Activated CD4-positive, alpha-beta T cell treated with anti-CD3 and anti-CD28 coated beads, Interleukin-2, amount 50 U/mL, for 16 hours (primary cell): ENCODE results near the gene NRCAM.
"Not testable (repeated sequence)": the region's sequence is repeated elsewhere in the genome, so short reads cannot be mapped to it uniquely, and the experiment has no call there.

ENCODE experiments used
- DNase-seq: peaks from one replicate; pipeline ENCODE4 v3.0.0-alpha.2; 2020

NRCAM gene

DNA sequence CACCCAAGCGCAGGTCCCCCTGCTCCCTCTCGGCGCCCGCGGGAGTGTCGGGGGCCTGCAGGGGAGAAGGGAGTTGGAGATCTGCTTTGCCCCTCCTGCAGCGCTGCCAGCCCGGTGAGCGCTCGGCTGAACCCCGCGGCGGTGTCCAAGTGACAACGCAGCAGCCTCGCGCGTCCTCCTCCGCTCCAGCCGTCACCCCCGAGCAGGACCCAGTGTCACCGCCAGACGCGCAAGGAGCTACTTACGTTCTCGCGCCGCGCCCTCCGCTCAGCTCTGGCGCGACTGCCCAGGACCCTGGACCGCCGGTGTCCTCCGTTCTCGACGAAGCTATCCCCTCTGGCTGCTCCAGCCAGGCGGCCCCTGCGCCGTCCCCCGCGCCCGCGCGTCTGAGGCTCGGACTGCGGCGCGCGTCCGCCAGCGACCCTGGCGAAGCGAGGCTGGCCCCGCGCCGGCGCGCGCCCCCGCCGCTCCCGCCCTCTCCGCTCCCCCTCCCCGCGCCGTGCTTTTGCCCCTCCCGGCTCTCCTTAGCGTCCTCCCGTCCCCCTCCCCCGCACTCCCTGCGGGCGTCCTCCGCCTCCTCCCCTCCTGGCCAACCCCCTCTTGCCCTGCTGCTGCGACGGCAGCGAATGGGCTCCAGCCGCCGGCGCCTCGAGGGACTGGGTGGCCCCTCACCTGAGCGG, at the start of gene NRCAM:
NRCAM (minus strand) TSS at position 439 of the 680 bp plus-strand sequence. CDS start 216,372 bp downstream, outside the sequence.
- DNase-seq, result no peak

DNA sequence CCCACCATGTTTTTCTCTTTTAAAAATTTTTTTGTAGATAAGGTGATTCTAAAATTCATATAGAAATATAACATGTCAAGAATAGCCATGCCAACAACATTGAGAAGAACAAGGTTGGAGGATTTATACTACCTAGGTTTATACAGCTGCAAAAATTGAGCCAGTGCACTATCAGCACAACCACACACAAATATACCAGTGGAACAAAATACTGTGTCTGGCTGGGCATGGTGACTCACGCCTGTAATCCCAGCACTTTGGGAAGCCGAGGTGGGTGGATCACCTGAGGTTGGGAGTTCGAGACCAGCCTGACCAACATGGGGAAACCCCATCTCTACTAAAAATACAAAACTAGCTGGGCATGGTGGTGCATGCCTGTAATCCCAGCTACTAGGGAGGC, 48.3 kb upstream of the NRCAM start:
- not testable (repeated sequence) for DNase-seq

DNA sequence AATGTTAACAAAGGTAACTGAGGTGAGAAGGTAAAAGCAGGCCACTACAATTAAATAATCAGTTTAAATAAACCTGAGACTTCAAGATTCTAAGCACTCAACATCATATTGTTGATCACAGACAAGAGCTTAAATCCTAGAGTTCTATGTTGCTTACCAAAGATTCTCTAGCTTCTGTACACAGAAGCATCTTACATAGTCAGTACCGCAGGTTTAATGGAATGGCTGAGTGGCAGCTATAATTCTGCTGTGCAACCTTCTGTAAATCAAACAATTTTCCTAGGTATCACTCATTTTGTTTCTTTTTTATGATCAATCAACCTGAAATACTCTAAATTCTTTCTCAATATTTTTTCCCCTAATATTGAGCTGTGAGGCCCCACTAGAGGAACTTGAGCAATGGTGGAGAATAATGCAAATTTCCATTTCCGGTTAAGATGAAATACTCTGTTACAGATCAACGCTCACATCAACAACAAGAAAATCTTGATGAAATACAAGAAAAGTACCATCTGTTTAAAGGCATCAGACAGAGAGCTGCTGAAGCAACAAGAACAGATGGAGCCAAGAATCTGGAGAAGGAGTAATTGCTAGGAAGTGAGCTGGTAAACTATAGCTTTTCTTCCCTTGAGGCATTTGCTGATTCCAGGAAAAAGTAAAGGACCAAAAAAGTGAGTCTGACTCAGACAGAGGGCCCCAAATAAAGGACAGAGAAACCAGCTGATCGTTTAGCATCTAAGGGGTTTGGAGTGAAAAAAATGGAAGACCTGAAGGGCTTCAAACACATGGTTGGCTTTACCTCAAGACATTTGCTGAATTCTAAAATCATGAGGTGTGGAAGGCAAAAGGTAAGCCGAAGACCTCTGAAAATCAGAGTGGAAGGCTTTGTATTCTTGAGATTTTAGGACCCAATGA, 47.1 kb upstream of the NRCAM start:
- DNase-seq, result no peak

DNA sequence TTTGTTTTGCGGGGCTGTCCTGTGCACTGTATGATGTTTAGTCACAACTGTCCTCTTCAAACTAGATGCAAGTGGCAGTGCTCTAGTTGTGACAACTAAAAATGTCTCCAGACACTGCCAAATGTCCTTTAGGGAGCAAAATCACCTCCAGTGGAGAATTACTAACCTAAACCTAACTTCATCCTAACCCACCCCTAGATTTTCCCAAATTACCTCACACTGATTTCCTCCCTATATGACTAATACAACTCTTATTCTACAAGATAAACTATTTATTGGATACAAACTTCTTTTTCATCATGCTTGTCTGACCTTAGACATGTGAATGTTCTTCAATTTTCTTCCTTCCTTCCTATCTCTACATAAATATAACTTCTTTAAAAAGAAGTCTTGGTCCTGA, 43.3 kb upstream of the NRCAM start:
- DNase-seq, result no peak

DNA sequence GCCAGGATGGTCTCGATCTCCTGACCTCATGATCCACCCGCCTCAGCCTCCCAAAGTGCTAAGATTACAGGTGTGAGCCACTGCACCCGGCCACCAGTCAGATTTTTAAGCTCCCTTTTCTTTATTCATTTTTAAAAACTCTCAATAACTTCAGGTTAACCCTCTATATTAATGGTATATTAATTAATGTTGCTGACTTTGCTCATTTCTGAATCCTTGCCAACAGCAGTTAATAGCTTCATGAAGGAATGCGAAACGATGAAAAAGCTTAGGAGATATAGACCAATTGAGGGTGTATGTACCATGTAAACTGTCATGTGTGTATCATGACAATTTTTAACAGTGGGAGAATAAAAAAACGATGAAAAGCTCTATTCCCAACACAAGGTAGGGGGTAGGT, 42.2 kb upstream of the NRCAM start:
- no peak for DNase-seq

DNA sequence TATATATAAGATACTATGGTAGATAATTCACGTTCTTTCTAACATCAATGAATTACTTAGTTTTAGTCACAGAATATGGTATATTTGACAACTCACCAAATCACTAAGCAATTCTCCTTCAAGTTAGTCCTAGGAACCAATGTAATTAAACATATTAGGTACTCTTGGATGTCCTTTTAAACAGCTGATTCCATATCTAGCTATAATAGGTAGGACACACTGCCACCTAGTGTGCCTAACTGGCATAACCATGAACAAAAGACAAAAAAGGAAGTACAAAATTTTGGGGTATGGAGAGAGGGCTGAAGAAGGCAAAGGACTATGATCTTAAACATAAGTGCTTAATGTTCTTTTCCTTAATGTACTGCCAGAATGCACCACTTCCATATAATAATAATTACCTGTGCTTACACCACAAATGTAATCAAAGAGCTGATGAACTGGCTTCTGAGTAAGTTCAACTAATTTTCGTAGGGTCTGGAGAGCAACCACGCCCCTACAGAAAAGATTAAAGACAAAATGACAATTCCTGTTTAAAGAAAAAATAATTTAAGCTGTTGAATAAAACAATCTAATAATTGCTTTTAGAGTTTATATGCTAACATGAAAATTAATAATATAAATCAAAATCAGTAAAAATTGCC, 41.0 kb upstream of the NRCAM start:
- DNase-seq, result peak; percentile 51

DNA sequence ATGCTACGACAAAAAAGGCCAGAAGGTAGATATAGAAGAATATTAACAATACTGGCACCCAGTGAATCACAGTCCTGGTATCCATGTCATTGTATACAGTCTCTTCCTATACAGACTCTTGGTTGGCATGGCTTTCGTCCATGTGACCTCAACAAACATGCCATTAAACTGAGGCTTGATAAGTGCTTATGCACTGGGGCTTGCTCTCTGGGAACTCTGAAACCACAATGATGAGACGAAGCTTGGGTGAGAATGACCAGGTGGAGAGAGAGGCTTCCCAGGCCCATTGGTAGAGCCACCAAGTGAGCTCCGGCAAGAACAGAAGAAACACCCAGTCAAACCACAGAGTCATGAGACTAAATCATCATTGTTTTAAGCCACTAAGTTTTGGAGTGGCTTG, 36.5 kb upstream of the NRCAM start:
- DNase-seq, result no peak

DNA sequence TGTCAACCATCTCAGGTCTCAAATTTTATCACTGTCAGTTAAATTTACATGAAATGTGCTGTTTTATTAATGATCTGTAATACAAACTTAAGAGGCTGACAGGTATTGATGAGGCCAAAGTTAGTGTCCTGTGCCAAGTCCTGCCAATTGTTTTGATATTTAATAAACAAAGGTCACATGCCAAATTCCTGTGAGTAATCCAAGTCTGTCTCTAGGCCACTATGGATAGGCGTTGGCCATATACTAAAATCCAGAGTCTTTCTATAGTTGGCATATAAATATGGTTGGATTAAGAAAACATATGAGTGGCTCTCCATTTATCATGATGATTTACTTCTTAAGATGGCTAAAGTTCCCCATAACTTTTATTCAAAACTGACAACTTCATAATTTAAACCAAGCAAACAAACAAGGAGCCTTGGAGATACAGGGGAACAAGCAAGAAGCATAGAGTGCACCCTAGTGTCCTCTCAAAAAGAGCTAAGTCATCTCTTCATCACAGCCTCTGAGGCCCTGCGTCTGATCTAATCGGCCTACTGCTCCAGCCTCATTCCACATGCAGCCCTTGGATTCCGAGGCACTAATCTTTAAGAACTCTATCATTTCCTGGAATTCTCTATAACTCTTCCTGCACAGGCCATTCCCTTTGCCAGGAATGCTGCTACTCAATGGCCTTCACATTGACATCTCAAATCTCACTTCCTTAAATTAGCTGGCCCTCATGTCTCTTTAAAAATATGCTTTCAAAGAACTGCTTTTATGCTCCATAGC, 32.7 kb upstream of the NRCAM start:
- DNase-seq, result no peak

DNA sequence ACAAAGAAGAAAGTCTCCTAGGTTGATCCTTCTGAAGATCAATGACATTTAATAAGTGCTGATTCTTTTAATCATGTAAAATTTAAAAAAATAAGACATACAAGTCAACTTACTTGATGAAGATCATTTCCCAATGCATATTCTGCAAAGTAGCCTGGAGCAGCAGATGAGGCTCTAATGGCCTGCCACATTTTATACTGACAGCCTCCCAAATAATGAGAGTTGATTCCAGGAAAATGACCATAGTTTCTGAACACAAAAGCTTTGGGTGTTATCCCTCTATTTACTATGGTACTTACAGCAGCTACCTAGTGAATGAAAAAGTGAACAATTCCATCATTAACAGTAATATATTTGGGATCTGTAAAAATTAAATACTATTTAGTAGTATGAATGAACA, 31.4 kb upstream of the NRCAM start:
- DNase-seq, result no peak

DNA sequence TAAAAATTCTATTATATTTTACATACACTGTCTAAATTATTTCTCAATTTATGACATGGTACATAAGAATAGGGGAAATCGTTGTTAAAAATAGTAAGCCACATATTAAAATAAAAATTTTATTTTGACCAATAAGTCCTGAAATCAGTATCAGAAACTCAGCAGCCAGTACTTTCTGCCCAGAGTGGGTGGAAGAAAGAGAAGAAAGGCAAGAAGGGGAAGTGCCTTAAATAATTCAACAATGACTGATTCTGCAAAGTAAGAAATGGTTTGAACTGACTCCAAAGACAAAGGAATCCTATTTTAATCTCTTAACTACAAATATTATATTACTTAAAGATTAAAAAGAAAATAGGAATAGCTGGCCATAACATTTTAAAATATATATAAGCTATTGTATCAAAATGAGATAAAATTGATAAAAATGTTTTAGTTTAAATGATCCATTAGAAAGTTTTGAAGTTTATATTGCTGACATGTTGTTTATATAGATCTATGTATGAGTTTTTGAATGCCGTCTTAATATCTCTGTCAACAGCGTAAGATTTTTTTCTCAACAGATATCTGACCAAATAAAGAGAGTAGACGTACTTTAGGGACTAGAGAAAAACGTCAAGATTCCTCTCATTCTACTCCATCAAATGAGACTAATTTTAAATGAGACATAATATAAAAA, 30.2 kb upstream of the NRCAM start:
- no peak for DNase-seq

DNA sequence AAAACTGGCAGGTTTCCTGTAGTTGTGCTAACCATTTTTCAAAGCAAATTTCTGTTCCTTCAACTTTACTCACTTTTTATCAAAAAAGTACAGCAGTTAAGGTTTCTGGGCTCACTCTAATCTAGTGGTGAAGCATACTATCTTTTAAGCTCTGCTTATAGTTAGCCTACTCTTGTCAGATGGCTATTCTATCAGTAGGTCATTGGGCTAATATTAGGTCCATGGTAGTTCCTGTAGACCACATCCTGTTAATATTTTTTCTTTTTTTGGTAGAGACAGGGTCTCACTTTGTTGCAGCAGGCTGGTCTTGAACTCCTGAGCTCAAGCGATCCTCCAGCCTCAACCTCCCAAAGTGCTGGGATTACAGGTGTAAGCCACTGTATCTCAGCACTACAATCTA, 27.9 kb upstream of the NRCAM start:
- DNase-seq, result no peak

DNA sequence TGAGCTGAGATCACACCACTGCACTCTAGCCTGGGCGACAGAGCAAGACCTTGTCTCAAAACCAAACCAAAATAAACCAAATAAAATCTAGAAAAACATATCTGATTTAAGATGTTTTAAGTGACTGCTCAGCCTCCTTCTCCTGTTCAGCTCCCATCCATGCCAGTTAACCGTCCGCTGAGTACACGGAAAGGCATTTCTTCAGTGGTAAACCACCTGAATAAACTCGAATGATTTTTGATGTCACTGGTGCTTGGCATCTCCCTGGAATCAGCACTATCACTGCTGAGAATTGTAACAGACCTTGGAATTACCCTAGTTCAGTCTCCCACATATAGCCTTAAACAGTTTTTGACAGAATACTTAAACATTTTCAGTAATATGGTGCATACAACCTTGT, 24.1 kb upstream of the NRCAM start:
- no peak for DNase-seq

DNA sequence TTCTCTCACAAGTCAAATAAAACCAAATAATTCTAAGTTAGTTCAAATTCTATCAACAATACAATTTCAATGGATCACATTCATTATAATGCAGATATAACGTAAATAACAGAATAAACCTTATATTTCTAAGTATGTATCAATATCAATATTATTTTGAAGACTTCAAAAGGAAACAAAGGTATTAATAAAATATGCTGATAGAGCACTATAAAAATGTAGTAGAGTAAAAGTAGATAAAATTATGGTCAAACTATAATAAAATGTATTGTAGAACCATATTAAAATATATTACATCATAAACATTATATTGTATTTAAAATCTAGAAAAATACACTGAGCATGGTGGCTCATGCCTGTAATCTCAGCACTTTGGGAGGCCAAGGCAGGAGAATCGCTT, 23.5 kb upstream of the NRCAM start:
- DNase-seq, result no peak

DNA sequence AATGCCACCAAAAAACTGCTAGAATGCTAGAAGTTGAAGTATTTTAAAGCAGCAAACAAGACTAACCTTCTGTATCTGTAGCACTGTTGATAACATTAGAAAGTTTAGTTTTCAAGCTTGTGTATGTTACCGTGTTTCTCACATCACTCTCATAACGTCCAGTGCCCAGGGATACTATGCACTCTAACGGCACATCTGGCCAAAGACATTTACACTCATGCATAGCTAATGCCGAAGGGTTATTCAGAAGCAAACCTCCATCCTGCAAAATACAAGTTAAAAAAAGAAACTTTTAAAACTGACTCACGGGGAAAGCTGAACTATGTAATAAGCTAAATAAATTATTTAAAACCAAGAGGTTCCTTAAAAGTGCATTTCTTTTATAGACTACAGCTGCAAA, 22.9 kb upstream of the NRCAM start:
- no peak for DNase-seq

DNA sequence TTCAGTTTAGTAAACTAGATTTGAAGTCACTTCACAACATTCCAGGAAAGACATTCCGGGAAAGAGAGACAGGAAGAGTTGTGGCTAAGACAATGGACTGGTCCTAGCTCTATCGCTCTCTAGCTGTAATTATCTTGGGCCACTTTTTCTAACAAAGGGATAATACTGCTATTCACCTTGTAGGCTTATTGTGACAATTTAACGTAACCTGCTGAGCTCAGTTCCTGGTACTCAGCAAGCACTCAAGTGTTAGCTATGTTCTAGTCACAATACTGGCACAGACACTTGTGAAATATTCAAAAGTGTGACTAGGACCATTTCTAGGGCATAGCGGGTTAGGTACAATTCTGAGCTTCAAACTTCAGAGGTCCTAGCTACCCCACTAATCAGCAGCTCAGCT, 12.0 kb upstream of the NRCAM start:
- no peak for DNase-seq

DNA sequence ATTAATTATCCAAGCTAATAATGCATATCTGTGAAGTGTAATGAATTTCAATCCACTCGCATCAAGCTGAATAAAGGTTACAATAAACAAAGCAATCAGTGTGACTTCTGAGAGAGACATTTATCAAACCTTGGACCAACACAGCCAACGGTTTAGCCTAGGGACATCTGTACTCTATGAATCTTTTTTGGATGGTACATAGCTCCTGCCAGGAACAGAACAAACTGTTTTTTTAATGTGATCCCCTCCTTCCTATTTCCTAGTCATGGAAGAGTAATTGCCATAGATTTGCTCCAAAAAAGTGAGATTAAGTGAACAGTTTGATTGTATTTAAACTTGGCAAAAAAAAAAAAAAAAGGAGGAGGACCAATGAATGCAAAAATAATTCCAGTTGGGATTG, 11.2 kb upstream of the NRCAM start:
- no peak for DNase-seq

DNA sequence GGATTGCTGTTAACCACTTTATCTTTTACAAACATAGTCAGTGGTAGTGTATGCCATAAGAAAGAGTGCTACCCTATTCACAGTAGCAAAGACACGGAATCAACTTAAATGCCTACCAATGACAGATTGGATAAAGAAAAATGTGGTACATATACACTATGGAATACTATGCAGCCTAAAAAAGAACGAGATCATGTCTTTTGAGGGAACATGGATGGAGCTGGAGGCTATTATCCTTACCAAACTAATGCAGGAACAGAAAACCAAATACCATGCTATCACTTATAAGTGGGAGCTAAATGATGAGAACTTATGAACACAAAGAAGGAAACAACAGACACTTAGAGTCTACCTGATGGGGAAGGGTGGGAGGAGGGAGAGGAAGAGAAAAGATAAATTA, 10.1 kb upstream of the NRCAM start:
- not testable (repeated sequence) for DNase-seq

DNA sequence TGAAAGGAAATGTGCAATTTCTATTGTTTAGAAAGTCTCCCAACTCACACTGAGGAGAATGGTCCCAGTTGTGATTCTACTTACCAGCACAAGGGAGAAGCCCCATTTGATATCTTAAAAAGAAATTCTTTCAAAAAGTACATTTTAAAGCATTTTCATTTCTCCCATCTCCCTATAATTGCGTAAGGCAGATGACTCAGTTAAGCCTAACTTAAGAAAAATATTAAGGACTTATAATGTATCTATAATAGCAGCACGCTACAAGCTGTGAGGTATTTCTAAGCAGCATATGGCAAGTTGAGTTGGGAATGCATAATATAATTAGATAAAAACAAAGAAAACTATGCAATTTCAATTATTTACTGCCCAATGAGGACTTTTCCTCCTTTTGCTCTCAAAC, 8.5 kb upstream of the NRCAM start:
- no peak for DNase-seq

DNA sequence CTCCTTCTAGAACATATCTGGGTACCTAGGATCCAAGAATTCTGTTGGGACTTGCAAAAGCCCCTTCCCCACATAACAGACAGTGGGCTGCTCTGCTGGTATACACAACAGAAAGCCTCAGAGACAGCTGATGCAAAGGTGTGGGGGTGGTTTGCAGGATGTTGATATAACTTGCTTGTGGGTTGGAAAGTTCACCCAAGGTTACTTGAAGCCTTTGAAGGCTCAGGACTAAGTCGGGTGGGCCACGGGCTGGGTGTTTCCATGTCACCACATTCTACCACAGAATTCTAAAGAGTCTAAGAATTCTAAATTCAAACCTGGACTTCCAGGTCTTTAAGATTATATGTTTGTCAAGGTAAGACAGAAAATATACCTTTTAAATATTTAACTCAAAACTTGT, 7.4 kb upstream of the NRCAM start:
- DNase-seq, result no peak

DNA sequence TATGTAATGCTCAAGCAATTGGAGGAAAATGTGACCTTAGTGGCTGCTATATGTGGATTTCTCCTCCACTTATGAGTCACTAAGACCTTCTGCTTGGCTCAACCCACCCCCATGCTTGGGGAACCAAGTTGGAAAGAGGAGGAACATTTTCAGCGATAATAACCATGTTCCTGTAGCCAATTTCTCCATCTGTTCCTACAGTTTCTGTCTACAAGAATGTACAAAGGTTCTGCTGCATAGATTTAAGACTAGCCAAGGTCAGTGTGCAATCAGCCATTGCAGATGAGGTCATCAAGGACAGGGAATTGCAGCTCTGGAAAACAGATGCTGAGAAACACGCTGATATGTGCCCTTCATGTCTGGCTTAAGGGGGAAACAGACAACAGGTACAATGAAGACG, 5.6 kb upstream of the NRCAM start:
- DNase-seq, result no peak

DNA sequence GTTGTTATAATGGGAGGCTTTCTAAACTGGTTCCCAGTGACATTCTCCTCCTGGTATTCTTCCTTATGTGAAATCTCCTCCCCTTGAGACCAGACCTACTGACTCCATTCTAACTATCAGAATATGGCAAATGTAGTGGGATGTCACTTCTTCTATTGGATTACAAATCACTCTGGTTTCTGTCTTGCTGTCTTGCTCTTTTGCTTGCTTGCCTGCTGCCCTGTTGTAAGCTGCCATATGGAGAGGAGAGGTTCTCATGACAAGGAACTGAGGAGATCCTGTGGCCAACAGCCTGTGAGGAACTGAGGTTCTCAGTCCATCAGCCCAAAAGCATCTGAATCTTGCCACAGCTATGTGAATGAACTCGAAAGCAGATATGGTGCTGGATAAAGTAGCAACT, 4.7 kb upstream of the NRCAM start:
- DNase-seq, result no peak

DNA sequence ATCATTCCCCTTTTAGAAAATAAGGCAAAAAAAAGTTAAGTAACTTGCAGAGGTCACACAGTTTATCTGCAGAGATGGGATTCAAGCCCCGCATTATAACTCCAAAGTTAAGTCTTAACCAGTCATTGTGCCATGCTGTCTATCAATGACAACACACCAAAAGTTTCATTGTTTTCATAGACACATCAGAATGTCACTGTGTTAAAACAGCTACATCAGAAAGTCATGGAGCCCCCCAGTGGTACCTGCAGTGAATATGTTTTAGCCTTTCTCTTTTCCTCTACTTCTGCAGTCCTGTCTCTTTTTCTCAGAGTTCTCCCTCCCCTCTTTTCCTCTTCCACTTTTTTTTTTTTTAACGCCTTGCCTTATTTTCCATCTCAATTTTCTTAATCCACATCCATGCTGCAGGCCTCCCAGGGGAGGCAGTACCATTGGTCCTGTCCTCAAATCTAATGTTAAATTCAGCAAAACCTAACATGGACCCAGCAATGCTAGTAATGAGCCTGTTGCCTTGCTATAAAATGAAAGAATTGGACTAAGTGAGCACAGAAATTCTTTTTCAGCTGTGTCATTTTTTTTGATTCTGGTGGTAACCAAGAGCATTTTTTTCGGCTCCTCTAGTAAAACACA, 3.8 kb upstream of the NRCAM start:
- peak; percentile 19 for DNase-seq
